IPS-NIHi11 (cell line): ENCODE measurements around the gene PRDM11.
A peak's percentile ranks its signal among the peaks of the same experiment; 100 is the strongest.
"Not testable (repeated sequence)": the region's sequence is repeated elsewhere in the genome, so short reads cannot be mapped to it uniquely, and the experiment has no call there.

ENCODE experiments used
- DNase-seq: peaks from one replicate; pipeline ENCODE4 v3.0.0; 2012; ENCODE audit warnings: mixed read lengths, low spot score

PRDM11 gene

GRCh38 chr11:45146072-45147016 is at the start of gene PRDM11:
Gene PRDM11, plus strand, starts transcription at chr11:45146639. Its CDS starts 35,128 bp downstream, at chr11:45181767.
- DNase-seq, result peak; percentile 72

- peak; percentile 80 for DNase-seq
These were observed 48.5 kb upstream of the PRDM11 start for GRCh38 chr11:45097721-45098493.

- no peak for DNase-seq
These were observed 47.5 kb upstream of the PRDM11 start for GRCh38 chr11:45098929-45099328.

GRCh38 chr11:45100339-45100738 is 46.1 kb upstream of the PRDM11 start:
- DNase-seq, result peak; percentile 84

GRCh38 chr11:45102361-45102809 is 44.1 kb upstream of the PRDM11 start:
- DNase-seq, result no peak

- DNase-seq, result peak; percentile 86
These were observed 43.4 kb upstream of the PRDM11 start for GRCh38 chr11:45102810-45103621.

GRCh38 chr11:45104006-45104789 is 42.2 kb upstream of the PRDM11 start:
- no peak for DNase-seq

- DNase-seq, result no peak
These were observed 41.7 kb upstream of the PRDM11 start for GRCh38 chr11:45104790-45105084.

GRCh38 chr11:45105233-45105983 is 41.0 kb upstream of the PRDM11 start:
- peak; percentile 91 for DNase-seq

- DNase-seq, result no peak
These were observed 40.5 kb upstream of the PRDM11 start for GRCh38 chr11:45105984-45106375.

- DNase-seq, result no peak
These were observed 40.0 kb upstream of the PRDM11 start for GRCh38 chr11:45106440-45106839.

GRCh38 chr11:45107029-45107428 is 39.4 kb upstream of the PRDM11 start:
- no peak for DNase-seq

GRCh38 chr11:45108070-45109064 is 38.1 kb upstream of the PRDM11 start:
- no peak for DNase-seq

GRCh38 chr11:45109400-45109799 is 37.0 kb upstream of the PRDM11 start:
- no peak for DNase-seq

- peak; percentile 80 for DNase-seq
These were observed 35.9 kb upstream of the PRDM11 start for GRCh38 chr11:45110562-45110961.

GRCh38 chr11:45113807-45114206 is 32.6 kb upstream of the PRDM11 start:
- no peak for DNase-seq

GRCh38 chr11:45127836-45128235 is 18.6 kb upstream of the PRDM11 start:
- DNase-seq, result not testable (repeated sequence)

- DNase-seq, result no peak
These were observed 12.6 kb upstream of the PRDM11 start for GRCh38 chr11:45133878-45134277.

- DNase-seq, result no peak
These were observed 5.3 kb upstream of the PRDM11 start for GRCh38 chr11:45141171-45141570.
